HepG2 (cell line): ENCODE data around the gene MCM3AP. TPM values are rescaled to one million over a fixed set of nuclear protein-coding genes. Genes with fewer than 3 reads are reported as not detected.
A peak's percentile ranks its signal among the peaks of the same experiment; 100 is the strongest.

Experiments
- AHR ChIP-seq: IDR thresholded peaks from 2 replicates; pipeline ENCODE4 v1.6.1; 2018; ENCODE audit warnings: missing genetic modification reagents, missing compliant biosample characterization
- ATF7 ChIP-seq, 2 experiments: fragments of 450-650 bp in 1 of 2; sonication (generic) in 1 of 2; formaldehyde crosslinking in 1 of 2; IDR thresholded peaks; 2 replicates each; pipeline versions ENCODE4 v1.4.0 to v1.6.1; 2016 to 2020; ENCODE audit warnings: antibody characterized with exemption in 1 of 2, mild to moderate bottlenecking in 1 of 2, missing genetic modification reagents in 1 of 2
- MAF1 ChIP-seq: sonication (generic); formaldehyde crosslinking; IDR thresholded peaks from 2 replicates; pipeline ENCODE4 v1.5.0; 2020; ENCODE audit warnings: missing genetic modification reagents, borderline replicate concordance
- PHF5A ChIP-seq: IDR thresholded peaks from one replicate; pipeline ENCODE4 v1.6.1; 2018; ENCODE audit warnings: low read depth, missing genetic modification reagents; ENCODE audit not compliant: unreplicated experiment
- POLR2A ChIP-seq, 2 experiments: IDR thresholded peaks; 2 replicates each; pipeline ENCODE4 v1.6.1; 2011; ENCODE audit warnings: low read depth in 2 of 2, low read length in 2 of 2, mild to moderate bottlenecking in 1 of 2, moderate library complexity in 1 of 2; ENCODE audit not compliant: insufficient read depth in 1 of 2
- SALL2 ChIP-seq: sonication (generic); formaldehyde crosslinking; IDR thresholded peaks from 2 replicates; pipeline ENCODE4 v1.8.1; 2023; ENCODE audit warnings: mild to moderate bottlenecking, missing genetic modification reagents, inconsistent platforms
- SMAD3 ChIP-seq: sonication (generic); formaldehyde crosslinking; IDR thresholded peaks from 2 replicates; pipeline ENCODE4 v1.4.0; 2020; ENCODE audit warnings: missing genetic modification reagents
- ZBTB49 ChIP-seq: sonication (generic); formaldehyde crosslinking; IDR thresholded peaks from 2 replicates; pipeline ENCODE4 v1.4.0; 2020; ENCODE audit warnings: missing genetic modification reagents, borderline replicate concordance
- ZFP62 ChIP-seq: sonication (generic); formaldehyde crosslinking; IDR thresholded peaks from 2 replicates; pipeline ENCODE4 v1.4.0; 2020; ENCODE audit warnings: missing genetic modification reagents
- ZNF101 ChIP-seq: sonication (generic); formaldehyde crosslinking; IDR thresholded peaks from 2 replicates; pipeline ENCODE4 v1.4.0; 2020; ENCODE audit warnings: mild to moderate bottlenecking, low read depth, missing genetic modification reagents, borderline replicate concordance
- ZNF605 ChIP-seq: sonication (generic); formaldehyde crosslinking; IDR thresholded peaks from 2 replicates; pipeline ENCODE4 v1.8.0; 2022; ENCODE audit warnings: mild to moderate bottlenecking, missing genetic modification reagents
- ZNF687 ChIP-seq: sonication (generic); formaldehyde crosslinking; IDR thresholded peaks from 2 replicates; pipeline ENCODE4 v1.5.1; 2020; ENCODE audit warnings: mild to moderate bottlenecking, missing genetic modification reagents, moderate library complexity
- polyA plus RNA-seq, 8 experiments: library from polyadenylated mRNA; depleted of rRNA in 3 of 8; stranded (reverse) in 7 of 8; unstranded in 1 of 8; fragments of >200 nt; fragmentation: Illumina TruSeq in 4 of 8; extraction: Trizol in 4 of 8; gene quantifications; 2 replicates each; pipeline versions ENCODE4 v1.2.1 to v1.2.3, GENCODE V29; 2011 to 2016; ENCODE audit warnings: low read depth in 4 of 8, missing spikeins in 1 of 8, mixed read lengths in 1 of 8; ENCODE audit not compliant: insufficient read depth in 1 of 8
- total RNA-seq, 5 experiments: library from RNA; depleted of rRNA; stranded (reverse); fragments of >200 nt; fragmentation: Illumina TruSeq; extraction: Trizol; gene quantifications; 2 replicates each; pipeline ENCODE4 v1.2.3, GENCODE V29; 2016; ENCODE audit warnings: low read depth in 1 of 5
- TF ChIP-seq, protein P1 (sequence below): sonication (generic); formaldehyde crosslinking; IDR thresholded peaks from 2 replicates; pipeline ENCODE4 v1.4.0; 2020; ENCODE audit warnings: missing genetic modification reagents
- TF ChIP-seq, protein P2 (sequence below): sonication (generic); formaldehyde crosslinking; IDR thresholded peaks from 2 replicates; pipeline ENCODE4 v1.4.0; 2020; ENCODE audit warnings: missing genetic modification reagents
- TF ChIP-seq, protein P3 (sequence below): sonication (generic); formaldehyde crosslinking; IDR thresholded peaks from 2 replicates; pipeline ENCODE4 v1.4.0; 2020; ENCODE audit warnings: missing genetic modification reagents, mild to moderate bottlenecking, borderline replicate concordance

MCM3AP gene
- total and polyA plus RNA-seq, 2 of the 13 experiments (the other 11 are each of a cell fraction or from before 2014, with no cell fraction given): 27.0 to 54.7 TPM

DNA sequence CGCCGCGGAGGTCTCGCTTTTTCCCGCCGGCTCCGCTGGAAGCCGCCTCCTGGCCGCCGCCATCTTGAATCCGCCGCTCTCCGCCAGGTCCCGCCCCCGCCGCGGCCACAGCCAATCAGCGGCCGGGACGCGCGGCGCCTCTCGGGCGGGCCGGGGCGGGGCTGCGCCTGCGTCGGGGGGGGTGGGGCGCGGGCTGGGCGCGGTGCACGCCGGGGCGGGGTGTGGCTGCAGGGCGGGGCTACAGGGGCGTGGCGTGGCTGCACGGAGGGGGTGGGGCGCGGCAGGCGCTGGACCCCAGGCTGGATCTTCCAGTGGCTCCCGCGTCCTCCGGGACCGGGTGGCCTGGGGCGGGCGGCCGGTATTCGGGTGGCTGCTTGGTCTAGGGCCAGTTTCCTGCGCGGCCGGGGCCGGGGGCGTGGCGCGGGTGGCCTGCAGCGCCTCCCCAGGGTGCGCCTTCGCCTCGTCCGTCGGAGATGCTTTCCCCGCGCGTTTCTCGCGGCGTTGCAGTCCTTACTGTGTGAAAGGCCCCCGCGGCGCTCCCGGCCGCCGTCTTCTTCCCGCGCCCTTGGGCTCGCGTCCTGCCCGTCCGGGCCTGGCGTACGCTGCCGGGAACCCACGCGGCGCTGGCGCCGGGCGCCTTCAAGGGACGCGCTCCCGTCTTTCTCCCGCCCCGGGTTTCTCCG is 39.1 kb upstream of the MCM3AP start (continued):
- TF ChIP-seq, protein P1, sequence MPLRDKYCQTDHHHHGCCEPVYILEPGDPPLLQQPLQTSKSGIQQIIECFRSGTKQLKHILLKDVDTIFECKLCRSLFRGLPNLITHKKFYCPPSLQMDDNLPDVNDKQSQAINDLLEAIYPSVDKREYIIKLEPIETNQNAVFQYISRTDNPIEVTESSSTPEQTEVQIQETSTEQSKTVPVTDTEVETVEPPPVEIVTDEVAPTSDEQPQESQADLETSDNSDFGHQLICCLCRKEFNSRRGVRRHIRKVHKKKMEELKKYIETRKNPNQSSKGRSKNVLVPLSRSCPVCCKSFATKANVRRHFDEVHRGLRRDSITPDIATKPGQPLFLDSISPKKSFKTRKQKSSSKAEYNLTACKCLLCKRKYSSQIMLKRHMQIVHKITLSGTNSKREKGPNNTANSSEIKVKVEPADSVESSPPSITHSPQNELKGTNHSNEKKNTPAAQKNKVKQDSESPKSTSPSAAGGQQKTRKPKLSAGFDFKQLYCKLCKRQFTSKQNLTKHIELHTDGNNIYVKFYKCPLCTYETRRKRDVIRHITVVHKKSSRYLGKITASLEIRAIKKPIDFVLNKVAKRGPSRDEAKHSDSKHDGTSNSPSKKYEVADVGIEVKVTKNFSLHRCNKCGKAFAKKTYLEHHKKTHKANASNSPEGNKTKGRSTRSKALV (CRISPR knock-in tag): no peak
- TF ChIP-seq POLR2A (IDR thresholded peaks at IDR 0.05; ENCODE audit: insufficient read depth in 1 of 2, low read depth in 2 of 2, low read length in 2 of 2) (peak in 1 of 2 experiments; percentile 54; a peak in 2 of 4 replicates), ZNF101 (CRISPR knock-in tag) (no peak), ZNF687 (CRISPR knock-in tag) (peak; percentile 65), SMAD3 (no peak), ZFP62 (no peak), PHF5A (no peak), ZNF605 (CRISPR knock-in tag) (no peak), AHR (CRISPR knock-in tag) (no peak), ATF7 (IDR thresholded peaks at IDR 0.05) (no peak), ATF7 (CRISPR knock-in tag; IDR thresholded peaks at IDR 0.05) (no peak), MAF1 (CRISPR knock-in tag) (no peak), SALL2 (peak; percentile 42; the same call in 1 of the 2 replicates), ZBTB49 (no peak)
- TF ChIP-seq, protein P2, sequence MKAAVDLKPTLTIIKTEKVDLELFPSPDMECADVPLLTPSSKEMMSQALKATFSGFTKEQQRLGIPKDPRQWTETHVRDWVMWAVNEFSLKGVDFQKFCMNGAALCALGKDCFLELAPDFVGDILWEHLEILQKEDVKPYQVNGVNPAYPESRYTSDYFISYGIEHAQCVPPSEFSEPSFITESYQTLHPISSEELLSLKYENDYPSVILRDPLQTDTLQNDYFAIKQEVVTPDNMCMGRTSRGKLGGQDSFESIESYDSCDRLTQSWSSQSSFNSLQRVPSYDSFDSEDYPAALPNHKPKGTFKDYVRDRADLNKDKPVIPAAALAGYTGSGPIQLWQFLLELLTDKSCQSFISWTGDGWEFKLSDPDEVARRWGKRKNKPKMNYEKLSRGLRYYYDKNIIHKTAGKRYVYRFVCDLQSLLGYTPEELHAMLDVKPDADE (CRISPR knock-in tag): no peak
- TF ChIP-seq, protein P3, sequence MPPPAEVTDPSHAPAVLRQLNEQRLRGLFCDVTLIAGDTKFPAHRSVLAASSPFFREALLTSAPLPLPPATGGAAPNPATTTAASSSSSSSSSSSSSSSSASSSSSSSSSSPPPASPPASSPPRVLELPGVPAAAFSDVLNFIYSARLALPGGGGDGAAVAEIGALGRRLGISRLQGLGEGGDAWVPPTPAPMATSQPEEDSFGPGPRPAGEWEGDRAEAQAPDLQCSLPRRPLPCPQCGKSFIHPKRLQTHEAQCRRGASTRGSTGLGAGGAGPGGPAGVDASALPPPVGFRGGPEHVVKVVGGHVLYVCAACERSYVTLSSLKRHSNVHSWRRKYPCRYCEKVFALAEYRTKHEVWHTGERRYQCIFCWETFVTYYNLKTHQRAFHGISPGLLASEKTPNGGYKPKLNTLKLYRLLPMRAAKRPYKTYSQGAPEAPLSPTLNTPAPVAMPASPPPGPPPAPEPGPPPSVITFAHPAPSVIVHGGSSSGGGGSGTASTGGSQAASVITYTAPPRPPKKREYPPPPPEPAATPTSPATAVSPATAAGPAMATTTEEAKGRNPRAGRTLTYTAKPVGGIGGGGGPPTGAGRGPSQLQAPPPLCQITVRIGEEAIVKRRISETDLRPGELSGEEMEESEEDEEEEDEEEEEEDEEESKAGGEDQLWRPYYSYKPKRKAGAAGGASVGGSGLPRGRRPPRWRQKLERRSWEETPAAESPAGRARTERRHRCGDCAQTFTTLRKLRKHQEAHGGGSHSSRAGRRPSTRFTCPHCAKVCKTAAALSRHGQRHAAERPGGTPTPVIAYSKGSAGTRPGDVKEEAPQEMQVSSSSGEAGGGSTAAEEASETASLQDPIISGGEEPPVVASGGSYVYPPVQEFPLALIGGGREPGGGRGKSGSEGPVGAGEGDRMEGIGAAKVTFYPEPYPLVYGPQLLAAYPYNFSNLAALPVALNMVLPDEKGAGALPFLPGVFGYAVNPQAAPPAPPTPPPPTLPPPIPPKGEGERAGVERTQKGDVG (CRISPR knock-in tag): no peak
